GM21737 (cell line): ENCODE results near the gene GAN.
"Not testable (repeated sequence)": the region's sequence is repeated elsewhere in the genome, so short reads cannot be mapped to it uniquely, and the experiment has no call there.

Source experiments
- ATAC-seq: cut with Tn5 transposase; IDR thresholded peaks from one replicate; pipeline ENCODE4 v1.9.1; 2021; ENCODE audit warnings: mild to moderate bottlenecking, moderate library complexity; ENCODE audit not compliant: unreplicated experiment

The GAN gene

DNA sequence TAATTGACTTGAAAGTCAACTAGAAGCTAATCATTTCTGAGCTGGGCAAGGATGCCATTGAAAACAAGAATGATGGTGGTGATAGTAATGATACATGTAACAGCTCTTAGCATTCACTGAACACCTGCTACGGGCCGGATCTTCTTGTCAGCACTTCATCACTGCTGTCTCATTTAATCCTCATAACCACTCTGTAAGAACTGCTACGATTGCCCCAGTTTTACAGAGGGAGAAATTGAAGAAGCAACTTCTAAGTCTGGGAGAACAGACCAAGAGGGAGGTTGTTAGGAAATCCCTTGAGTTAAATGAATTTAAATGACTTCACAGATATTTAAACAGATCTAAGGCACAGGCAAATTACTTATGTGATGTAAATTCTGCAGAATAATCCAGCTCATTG, 7.0 kb upstream of the GAN start:
- no peak for ATAC-seq

DNA sequence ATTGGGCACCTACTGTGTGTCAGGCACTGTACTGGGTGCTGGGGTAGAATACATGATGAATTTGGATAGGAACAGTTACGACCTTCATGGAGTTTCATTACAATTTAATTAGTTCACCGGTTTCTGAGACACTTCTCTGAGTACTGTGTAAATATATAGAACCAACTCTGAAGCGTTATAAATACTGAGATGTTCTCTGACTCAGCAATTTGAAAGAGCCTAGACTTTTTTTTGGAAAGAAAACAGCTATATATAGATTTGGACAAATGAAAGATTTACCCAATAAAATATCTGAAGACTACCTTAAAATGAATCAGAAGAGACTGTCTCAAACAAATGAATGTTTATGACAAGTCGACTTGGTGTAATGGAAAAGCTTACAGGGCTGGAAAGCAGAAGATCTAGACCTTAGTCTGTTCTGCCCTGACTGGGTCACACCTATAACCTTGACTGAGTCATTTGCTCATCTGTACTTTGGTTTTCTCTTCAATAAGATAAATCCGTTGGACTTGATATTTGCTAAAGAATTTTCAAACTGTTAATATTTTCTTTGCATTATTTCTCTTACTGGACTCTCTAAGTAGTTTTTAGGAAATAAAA, 4.6 kb upstream of the GAN start:
- ATAC-seq, result no peak

DNA sequence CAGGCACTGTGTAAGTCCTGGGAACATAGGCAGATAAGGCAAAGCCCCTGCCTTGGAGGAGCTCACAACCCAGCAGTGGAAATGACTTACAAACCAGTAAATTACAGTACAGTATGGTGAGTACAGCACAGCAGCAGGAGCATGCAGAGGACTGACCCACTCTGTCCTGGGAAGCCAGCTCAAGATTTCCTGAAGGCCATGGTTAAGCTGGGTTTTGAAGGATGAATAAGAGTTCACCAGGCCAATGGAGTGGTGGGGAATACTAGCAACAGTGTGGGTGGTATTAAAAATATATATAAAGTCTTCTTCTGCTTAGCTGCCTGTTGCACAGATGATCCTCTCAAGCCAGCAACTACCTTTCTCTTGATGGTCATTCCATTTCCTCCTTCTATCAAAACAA, 3.0 kb upstream of the GAN start:
- ATAC-seq, result no peak

DNA sequence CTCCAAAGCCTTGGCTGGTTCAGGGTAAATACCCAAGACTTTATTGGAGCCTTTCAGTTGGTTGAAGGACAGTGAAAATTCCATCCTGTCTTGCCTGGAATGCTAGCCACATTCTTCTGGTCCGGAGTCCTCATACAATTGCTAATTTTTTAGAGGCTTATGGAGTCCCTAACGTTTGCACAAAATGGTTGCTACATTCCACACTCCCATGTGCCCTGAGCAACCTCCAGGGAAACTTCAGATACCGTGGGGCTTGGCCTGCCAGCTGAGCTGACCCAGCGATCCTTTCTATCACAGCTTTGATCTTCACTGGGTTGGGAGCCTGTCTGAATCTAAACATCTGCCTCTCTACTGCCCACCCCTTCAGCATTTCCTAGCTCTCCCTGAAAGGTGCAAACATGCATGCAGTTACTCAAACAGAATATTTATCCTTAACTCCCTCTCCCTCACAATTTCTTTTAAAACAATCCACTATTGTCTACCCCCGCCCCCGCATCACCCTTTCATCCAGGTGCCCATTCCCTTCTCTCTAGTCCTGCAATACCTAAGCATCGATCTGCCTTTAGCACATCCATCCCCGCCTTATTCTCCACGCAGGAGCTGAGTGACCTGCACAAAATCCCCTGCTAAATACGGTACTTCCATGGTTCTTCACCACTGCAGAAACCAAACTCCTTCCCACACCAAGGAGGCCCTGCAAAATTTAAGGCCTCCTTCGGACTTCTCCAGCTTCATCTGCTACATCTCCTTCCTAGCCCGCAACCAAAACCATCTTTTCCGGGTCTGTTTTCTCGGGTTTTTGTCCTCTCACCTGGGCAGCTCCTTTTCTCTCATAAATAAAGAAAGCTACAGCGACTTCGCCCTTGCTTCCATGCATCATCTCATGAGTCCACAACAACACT, 810 bp upstream of the GAN start:
- no peak for ATAC-seq

DNA sequence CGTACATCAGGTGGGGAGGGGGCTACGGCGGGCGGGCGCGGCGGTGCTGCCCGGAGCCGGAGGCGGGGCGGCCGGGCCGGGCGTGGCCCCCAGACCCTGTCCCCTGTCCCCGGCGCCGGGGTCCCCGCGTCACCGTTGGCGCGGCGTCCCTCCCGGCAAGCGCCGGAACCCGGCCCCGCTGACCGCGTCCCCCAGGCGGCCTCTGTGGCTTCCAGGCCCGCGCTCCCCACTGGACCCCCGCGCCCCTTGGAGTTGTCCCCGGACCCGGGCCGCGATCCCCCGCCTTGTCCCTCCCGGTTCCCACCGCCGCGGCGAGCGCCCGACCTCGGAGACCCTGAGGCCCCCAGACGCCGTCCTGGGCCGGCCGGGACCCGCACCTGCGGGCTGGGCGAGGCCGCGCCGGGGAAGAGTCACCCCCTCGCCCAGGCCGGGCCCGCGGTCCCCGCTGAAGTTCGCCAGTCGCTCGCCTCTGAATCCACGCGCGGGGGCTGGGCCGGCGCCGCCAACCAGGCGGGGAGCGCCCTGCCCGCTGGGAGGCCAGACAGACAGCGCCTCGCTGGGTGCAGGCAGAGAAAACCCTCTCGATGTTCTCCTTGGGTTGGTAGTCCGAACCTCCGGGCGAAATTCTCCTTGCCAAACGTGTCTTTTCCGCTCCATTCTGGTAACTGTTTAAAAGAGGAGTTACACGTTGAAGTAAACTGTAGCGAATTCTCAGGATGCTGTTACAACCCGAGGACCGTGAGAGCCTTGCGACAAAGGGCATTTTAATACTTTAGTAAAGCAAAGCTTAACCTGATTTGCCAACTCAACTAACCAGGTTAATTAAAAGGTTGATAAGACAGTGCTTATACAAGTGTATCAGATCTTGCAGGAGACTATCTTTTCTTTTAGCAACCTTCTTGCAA, 761 bp downstream of the GAN start:
- peak; percentile 21 for ATAC-seq

DNA sequence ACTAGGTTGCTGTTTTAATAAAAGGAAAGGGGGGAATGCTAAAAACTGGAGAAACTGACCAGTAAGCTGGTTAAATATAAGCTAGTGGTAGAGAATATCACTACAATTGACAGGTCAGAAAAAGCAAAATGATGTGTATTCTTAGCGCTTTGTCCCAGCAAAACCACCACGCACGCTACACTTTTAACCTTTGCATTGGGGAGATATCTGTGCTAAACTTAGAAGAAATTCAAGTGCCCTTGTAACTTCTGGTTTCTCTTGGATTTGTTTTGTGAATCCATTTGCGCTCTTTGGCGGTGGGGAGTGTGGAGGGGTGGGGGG, 1.4 kb downstream of the GAN start:
- ATAC-seq, result no peak

DNA sequence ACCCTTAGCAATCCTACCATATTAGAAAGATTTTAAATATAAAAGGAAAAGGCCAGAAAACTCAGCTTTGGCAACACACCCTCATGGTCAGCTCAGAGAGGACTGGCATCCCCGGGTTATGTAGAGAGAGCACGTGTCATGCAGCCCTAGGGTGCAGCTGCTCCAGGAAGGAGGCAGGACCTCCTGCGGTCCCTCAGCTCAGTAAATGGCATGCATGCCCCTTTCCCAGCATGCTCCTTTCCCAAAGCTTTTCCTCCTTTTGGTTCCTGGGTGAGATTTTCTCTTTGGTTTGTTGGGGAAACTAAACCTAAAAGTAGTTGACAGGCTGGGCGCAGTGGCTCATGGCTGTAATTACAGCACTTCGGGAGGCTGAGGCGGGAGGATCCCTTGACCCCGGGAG, 3.9 kb downstream of the GAN start:
- no peak for ATAC-seq

DNA sequence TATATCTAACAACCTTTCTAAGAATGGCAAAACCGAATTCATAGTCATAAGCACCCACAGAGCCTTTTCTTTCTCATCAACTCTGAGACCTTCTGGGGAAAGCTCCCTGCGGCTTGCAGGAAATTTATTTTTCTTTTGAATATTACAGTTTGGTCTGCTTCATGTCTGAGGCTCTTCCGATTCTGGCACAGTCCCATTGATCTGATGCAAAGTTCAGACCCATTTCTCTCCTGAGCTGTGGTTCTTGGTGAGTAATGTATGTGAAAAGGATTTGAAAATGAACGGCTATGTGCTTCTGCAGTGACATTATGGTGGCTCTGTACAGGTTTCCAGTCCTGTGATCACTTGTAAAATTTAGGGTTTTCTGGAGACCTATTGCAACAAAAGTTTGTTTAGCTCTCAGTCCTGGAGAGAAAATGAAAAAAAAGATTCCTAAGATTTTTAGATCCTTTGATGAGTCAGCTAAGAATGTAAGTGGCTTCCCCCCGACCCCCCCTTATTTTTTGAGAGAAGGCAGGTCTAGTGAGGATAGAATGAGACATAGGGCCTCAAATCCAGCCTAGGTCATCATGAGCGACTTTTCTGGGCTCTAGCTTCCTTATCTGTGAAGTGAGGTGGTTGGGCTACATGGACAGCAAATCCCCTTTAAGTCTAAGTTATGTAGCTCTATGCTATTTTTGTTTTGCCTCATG, 4.6 kb downstream of the GAN start:
- no peak for ATAC-seq

DNA sequence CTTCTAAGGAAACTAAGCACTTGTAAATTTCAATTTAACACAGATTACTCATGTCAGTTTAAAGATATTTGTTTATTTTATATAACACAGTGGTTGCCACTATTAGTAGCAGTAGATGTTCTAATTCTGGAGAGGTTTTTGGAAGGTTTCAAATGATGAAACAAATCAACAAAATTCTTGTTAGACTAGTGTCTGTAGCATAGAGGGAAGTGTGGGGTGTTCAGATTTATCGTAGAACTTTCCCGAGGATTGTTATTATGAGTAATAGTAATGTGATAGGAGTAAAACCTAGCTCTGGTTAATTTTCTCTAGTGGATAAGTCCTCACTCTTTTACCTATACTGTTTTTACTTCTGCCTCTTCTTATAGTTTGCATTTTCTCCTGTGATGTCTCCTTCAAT, 6.3 kb downstream of the GAN start:
- ATAC-seq, result no peak

DNA sequence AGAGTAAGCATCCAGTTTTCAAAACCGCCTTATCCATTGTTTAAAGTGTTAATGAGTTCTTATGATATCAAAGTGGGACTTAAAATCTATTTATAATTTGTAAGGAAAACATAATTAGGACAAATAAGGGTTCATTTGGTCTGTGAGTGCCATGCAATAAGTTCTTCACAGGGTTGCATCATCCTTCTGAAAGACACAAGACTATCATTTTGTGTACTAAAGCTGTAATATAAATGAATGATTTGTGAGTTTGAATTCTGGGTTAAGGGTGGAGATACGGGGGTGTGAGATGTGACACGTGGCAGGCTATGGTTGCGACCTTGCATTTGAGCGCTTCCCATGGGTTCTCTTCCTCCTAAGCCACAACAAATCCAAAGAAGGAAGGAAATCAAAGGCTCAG, 6.8 kb downstream of the GAN start:
- no peak for ATAC-seq

DNA sequence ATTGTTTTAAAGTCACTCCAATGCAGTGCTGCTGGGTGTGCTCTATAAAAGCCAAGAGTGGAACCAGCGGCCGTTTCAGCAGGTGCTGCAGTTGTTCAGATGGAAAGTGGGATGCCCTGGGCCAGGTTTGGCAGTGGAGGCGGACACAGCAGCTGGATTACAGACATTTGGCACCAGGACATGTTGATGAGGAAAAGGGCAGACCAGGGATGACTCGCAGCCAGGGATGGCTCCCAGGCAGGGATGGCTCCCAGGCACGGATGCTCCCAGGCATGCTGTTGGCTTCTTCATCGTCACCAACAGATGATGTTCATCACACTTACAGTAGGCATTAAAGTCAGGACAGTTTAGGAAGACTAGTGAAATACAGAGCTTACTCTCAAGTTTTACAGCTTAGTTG, 10.0 kb downstream of the GAN start:
- ATAC-seq, result no peak

DNA sequence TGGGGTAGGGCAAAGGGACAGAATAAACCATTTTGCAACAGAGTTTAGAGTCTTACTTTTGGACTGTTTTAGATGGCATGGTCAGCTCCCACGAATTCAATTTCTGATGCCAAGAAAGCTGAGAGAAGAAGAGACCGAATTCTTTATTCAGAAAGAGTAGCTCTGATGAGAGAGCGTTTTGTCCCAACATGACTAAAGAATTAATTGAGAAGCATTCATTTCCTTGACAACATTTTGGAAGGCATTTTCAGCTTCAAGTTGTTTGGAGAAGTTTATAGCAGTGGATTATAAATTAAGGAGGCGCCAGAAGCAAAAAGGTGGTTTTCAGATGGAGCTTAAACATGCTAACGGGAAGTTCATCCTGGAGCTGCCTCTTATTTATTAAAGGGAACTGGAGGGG, 12.2 kb downstream of the GAN start:
- no peak for ATAC-seq

DNA sequence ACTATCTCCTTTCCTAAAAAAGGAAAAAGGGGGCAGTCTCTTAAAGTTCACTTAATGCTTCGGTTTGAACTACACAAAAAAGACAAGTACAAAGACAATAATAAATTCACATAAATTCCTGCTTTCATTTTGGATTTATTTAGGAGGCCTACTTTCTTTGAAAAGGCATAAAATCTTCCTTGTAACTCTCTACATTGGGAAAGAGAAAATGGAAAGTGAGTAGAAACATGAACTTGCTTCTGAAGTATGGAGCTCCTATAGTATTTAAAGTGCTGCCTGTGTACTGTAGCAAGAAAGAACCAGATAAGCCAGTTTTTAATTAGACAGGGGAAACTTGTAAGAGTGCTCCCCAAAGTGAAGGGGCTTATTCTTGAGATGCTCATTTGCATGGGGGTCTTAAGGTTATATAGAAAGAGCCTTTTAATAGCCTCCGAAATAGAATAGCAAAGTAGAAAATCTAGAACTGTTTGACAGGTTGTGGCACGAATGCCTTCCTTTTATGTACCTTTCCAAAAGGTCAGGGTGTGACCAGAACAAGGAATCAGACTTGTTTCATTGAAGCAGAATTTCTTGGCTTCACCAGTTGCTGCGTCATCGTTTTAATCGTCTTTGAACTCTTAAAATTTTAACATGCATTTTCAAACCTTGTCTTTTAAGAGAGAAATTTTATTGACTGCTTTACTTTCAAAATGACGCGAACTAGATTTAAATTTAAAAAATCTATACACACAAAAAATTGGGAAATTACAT, 12.9 kb downstream of the GAN start:
- no peak for ATAC-seq

DNA sequence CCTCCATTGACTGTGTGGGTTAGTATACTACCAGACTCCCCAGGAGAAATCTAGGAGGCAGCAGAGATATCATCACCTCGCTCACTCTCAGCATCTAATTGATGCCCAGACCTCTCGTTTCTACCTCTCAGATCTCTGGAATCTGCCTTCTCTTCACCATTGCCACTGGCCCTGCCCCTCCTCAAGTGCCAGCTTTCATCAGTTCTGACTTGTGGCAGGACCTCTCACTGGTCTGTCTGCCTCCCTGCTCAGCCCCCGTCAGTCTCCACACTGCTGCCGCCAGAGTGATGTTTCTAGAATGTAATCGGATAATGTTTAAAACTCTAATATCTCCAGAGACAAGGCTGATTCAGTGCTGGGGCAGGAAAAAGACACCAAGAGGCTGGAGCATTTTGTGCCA, 15.2 kb downstream of the GAN start:
- no peak for ATAC-seq

DNA sequence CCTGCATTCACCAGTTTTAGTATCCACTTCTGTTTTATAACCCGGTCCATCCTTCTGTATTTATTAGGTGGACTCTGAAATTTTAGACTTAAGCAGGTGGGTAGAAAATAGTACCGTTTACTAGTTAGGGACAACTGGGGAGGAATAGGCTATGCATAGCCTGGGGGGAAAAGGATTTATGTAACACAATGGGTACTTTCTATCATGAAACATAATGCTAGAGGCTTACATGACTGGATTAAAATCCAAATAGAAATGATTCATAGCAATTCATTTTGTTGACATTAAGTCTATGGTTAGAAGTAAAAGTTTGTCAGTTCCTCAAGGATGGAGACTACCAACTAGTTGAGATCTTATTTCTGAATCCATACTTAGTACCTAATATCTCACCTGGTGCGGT, 18.6 kb downstream of the GAN start:
- ATAC-seq, result no peak

DNA sequence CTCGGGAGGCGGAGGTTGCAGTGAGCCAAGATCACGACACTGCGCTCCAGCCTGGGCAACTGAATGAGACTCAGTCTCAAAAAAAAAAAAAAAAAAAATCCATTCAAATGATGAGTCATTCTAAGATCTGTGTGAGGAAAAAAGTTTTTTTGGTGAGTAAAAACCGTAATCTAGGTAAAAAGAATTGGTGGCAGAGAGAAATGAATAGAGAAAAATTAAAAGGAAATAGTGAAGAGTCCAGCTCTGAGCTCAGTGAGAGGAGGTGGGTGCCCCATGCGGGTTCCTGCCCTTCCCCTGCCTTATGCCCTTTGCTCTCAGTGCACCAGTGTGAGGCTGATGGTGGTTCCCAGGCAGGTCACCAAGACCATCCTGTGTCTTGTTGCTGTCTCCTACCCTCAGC, 20.9 kb downstream of the GAN start:
- ATAC-seq, result no peak

DNA sequence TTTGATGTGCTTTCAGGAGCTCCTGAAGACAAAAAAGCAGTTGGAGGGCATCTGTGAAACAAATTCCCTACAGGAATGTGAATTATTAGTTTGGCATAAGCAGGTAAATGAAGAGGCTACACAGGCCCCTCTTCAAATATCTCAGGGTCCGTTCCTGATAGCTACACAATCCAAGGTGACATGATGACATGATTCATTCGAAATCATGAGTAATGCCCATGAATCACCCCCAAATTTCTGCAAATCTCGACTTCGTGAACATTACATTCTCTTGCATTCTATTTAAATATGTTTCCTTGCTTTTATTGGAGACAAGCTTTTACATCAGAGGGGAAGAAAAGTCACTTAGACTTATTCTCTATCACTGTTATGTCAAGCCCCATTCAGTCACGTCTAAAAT, 22.3 kb downstream of the GAN start:
- ATAC-seq, result no peak

DNA sequence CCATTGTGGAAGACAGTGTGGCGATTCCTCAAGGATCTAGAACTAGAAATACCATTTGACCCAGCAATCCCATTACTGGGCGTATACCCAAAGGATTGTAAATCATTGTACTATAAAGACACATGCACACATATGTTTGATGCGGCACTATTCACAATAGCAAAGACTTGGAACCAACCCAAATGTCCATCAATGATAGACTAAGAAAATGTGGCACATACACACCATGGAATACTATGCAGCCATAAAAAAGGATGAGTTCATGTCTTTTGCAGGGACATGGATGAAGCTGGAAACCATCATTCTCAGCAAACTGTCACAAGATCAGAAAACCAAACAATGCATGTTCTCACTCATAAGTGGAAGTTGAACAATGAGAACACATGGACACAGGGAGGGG, 30.4 kb downstream of the GAN start:
- not testable (repeated sequence) for ATAC-seq

DNA sequence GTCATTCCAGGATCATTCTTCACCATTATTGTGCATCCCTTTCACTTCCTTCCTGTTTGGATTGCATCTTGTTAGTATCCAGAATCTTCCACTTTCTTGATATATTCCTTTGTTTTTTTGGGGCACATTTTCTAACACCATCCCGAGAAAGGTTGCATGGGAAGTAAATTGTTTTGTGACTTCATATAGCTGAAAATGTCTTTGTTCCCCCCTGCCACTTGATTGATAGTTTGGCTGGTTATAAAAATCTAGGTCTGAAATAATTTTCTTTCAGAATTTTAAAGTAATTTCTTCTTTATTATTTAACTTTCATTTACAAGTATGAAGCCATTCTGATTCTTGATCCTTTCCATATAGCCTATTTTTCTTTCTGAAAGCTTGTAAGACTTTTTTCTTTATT, 32.7 kb downstream of the GAN start:
- ATAC-seq, result no peak

DNA sequence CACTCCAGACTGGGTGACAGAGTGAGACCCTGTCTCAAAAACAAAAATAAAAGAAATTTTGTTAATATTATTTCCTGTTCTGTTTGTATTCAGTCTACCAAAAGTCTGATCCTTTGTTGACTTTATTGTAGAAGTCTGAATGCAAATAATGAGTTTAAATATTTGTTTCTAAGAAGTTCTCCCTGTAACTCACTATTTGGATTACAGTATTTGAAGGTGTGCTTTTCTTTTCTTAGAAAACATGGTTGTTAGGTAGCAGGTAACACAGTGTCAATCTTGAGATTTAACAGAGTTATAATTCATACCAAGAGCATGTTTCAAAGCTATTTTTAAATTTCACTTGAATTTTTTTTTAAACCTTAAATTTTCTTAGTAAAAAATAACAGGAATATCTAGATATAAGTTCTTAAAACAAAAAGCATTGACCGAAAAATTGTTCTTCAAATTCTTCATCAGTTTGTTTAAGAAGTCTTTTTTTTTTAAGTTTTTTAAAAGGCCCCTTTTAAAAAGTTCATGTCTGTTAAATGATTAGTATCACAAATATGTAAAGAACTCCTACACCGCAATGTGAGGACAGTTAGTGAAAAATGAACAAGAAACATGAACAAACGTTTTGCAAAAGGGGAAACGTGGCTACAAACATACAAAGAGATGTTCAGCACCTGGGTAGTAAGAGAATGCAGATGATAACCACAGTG, 35.0 kb downstream of the GAN start:
- no peak for ATAC-seq
